Adipocyte (in vitro differentiated cells): ENCODE measurements around the gene CEP68.

Experiments
- DNase-seq: peaks from one replicate; pipeline ENCODE4 v3.0.0-alpha.2; 2015; ENCODE audit warnings: low read depth
- H3K27me3 ChIP-seq: replicated peaks from 2 replicates; pipeline ENCODE4 v1.7.0; 2013; ENCODE audit warnings: mild to moderate bottlenecking, low read length, moderate library complexity; ENCODE audit not compliant: control insufficient read depth, insufficient read depth
- H3K36me3 ChIP-seq: 2 replicates; pipeline ENCODE4 v1.7.0; 2013; ENCODE audit warnings: low read length, mild to moderate bottlenecking, moderate library complexity; ENCODE audit not compliant: control insufficient read depth, insufficient read depth, severe bottlenecking
- H3K4me1 ChIP-seq: 2 replicates; pipeline ENCODE4 v1.7.0; 2013; ENCODE audit warnings: mild to moderate bottlenecking, low read length, moderate library complexity; ENCODE audit not compliant: control insufficient read depth, insufficient read depth
- H3K4me3 ChIP-seq: 2 replicates; pipeline ENCODE4 v1.7.0; 2013; ENCODE audit warnings: mild to moderate bottlenecking, low read length, moderate library complexity
- H3K9ac ChIP-seq: 2 replicates; pipeline ENCODE4 v1.7.0; 2013; ENCODE audit warnings: mild to moderate bottlenecking, low read length, moderate library complexity
- H3K9me3 ChIP-seq: 2 replicates; pipeline ENCODE4 v1.7.0; 2013; ENCODE audit warnings: mild to moderate bottlenecking, low read length, moderate library complexity; ENCODE audit not compliant: control insufficient read depth

Gene CEP68

GRCh38 chr2:65073879-65074565 lies 17.8 kb downstream of the CEP68 start:
- Histone ChIP-seq H3K4me1 (peaks cover 33% of the 10 kb centered on the region), H3K9me3 (no peaks in the 10 kb centered on the region), H3K36me3 (peaks cover 63% of the 10 kb centered on the region), H3K4me3 (no peak overlapping the region), H3K9ac (no peak overlapping the region), H3K27me3 (no peaks in the 10 kb centered on the region)
- DNase-seq: no peak

GRCh38 chr2:65075176-65075575 lies 19.0 kb downstream of the CEP68 start:
- peak overlapping the region; percentile 3 for H3K9ac ChIP-seq
- no peaks in the 10 kb centered on the region for H3K9me3 ChIP-seq
- DNase-seq: no peak
- no peak overlapping the region for H3K4me3 ChIP-seq
- H3K27me3 ChIP-seq: no peaks in the 10 kb centered on the region
- peaks cover 23% of the 10 kb centered on the region for H3K4me1 ChIP-seq
- H3K36me3 ChIP-seq: peaks cover 74% of the 10 kb centered on the region

- Histone ChIP-seq H3K4me3 (no peak overlapping the region), H3K36me3 (peaks cover 77% of the 10 kb centered on the region), H3K9me3 (no peaks in the 10 kb centered on the region), H3K4me1 (peaks cover 17% of the 10 kb centered on the region), H3K27me3 (no peaks in the 10 kb centered on the region), H3K9ac (peak overlapping the region; percentile 3)
- peak; percentile 17 for DNase-seq
Observed at GRCh38 chr2:65075605-65076344, 19.6 kb downstream of the CEP68 start.

- H3K27me3 ChIP-seq: no peaks in the 10 kb centered on the region
- no peak overlapping the region for H3K4me3 ChIP-seq
- DNase-seq: peak; percentile 70
- no peaks in the 10 kb centered on the region for H3K9me3 ChIP-seq
- no peak overlapping the region for H3K9ac ChIP-seq
- peaks cover 16% of the 10 kb centered on the region for H3K4me1 ChIP-seq
- H3K36me3 ChIP-seq: peaks cover 77% of the 10 kb centered on the region
Observed at GRCh38 chr2:65076345-65076710, 20.1 kb downstream of the CEP68 start.

- no peaks in the 10 kb centered on the region for H3K9me3 ChIP-seq
Observed at GRCh38 chr2:65077898-65078297, 21.7 kb downstream of the CEP68 start.

GRCh38 chr2:65079017-65079416 lies 22.8 kb downstream of the CEP68 start:
- no peak overlapping the region for H3K4me3 ChIP-seq
- H3K27me3 ChIP-seq: no peaks in the 10 kb centered on the region
- DNase-seq: no peak
- H3K4me1 ChIP-seq: peaks cover 37% of the 10 kb centered on the region
- no peaks in the 10 kb centered on the region for H3K9me3 ChIP-seq
- H3K9ac ChIP-seq: no peak overlapping the region
- peaks cover 76% of the 10 kb centered on the region for H3K36me3 ChIP-seq

More at GRCh38 chr2:65077898-65078297, 21.7 kb downstream of the CEP68 start:
- H3K4me3 ChIP-seq: no peak overlapping the region
- H3K27me3 ChIP-seq: no peaks in the 10 kb centered on the region
- H3K4me1 ChIP-seq: peaks cover 31% of the 10 kb centered on the region
- DNase-seq: no peak
- no peak overlapping the region for H3K9ac ChIP-seq
- peaks cover 76% of the 10 kb centered on the region for H3K36me3 ChIP-seq

GRCh38 chr2:65081232-65081685 lies 25.0 kb downstream of the CEP68 start:
- no peaks in the 10 kb centered on the region for H3K27me3 ChIP-seq
- no peak for DNase-seq
- H3K9ac ChIP-seq: no peak overlapping the region
- peaks cover 90% of the 10 kb centered on the region for H3K36me3 ChIP-seq
- H3K4me1 ChIP-seq: peaks cover 40% of the 10 kb centered on the region
- H3K9me3 ChIP-seq: no peaks in the 10 kb centered on the region
- no peak overlapping the region for H3K4me3 ChIP-seq

GRCh38 chr2:65085148-65085547 lies 28.9 kb downstream of the CEP68 start:
- Histone ChIP-seq H3K27me3 (no peaks in the 10 kb centered on the region), H3K9ac (no peak overlapping the region), H3K4me3 (no peak overlapping the region), H3K9me3 (no peaks in the 10 kb centered on the region), H3K36me3 (peaks cover 98% of the 10 kb centered on the region), H3K4me1 (peaks cover 53% of the 10 kb centered on the region)
- DNase-seq: no peak

GRCh38 chr2:65092791-65093190 lies 36.6 kb downstream of the CEP68 start:
- Histone ChIP-seq H3K4me3 (no peak overlapping the region), H3K9ac (no peak overlapping the region), H3K27me3 (no peaks in the 10 kb centered on the region), H3K9me3 (no peaks in the 10 kb centered on the region), H3K4me1 (peaks cover 43% of the 10 kb centered on the region), H3K36me3 (peaks cover 93% of the 10 kb centered on the region)
- DNase-seq: no peak

- H3K4me1 ChIP-seq: peaks cover 42% of the 10 kb centered on the region
- no peaks in the 10 kb centered on the region for H3K9me3 ChIP-seq
- DNase-seq: no peak
- H3K27me3 ChIP-seq: no peaks in the 10 kb centered on the region
- no peak overlapping the region for H3K9ac ChIP-seq
- peaks cover 93% of the 10 kb centered on the region for H3K36me3 ChIP-seq
- no peak overlapping the region for H3K4me3 ChIP-seq
Observed at GRCh38 chr2:65093211-65093610, 37.0 kb downstream of the CEP68 start.

GRCh38 chr2:65096948-65097347 lies 40.7 kb downstream of the CEP68 start:
- DNase-seq: no peak
- Histone ChIP-seq H3K9me3 (no peaks in the 10 kb centered on the region), H3K36me3 (peaks cover 89% of the 10 kb centered on the region), H3K27me3 (no peaks in the 10 kb centered on the region), H3K4me3 (no peak overlapping the region), H3K9ac (no peak overlapping the region), H3K4me1 (peaks cover 48% of the 10 kb centered on the region)
